ENCODE data around the gene MGAT4D.

DNA sequence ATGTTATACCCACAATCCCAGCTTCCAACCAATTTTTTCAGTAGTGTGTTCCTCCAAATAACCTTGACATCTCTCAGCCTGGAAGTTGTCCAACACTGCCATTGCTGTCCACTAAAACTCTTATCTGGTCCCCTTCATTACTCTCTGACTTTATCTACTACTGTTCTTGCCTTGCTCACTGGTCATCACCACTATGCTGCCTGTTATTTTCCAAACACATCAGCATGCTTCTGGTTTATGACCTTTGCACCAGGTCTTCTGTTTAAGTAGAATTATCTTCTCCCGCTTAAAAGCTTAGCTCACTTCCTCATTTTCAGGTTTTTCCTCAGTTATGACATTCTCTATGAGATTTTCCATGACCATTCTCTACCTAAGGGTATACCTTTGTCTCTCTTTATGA is 31.3 kb upstream of the MGAT4D start:
- TF ChIP-seq TAF1 (IDR thresholded peaks at IDR 0.05; ENCODE audit: borderline replicate concordance, insufficient read depth, low read length) (no peak), POLR2AphosphoS5 (IDR thresholded peaks at IDR 0.05; ENCODE audit: low read depth, low read length) (no peak)
- TF ChIP-seq, protein P1, sequence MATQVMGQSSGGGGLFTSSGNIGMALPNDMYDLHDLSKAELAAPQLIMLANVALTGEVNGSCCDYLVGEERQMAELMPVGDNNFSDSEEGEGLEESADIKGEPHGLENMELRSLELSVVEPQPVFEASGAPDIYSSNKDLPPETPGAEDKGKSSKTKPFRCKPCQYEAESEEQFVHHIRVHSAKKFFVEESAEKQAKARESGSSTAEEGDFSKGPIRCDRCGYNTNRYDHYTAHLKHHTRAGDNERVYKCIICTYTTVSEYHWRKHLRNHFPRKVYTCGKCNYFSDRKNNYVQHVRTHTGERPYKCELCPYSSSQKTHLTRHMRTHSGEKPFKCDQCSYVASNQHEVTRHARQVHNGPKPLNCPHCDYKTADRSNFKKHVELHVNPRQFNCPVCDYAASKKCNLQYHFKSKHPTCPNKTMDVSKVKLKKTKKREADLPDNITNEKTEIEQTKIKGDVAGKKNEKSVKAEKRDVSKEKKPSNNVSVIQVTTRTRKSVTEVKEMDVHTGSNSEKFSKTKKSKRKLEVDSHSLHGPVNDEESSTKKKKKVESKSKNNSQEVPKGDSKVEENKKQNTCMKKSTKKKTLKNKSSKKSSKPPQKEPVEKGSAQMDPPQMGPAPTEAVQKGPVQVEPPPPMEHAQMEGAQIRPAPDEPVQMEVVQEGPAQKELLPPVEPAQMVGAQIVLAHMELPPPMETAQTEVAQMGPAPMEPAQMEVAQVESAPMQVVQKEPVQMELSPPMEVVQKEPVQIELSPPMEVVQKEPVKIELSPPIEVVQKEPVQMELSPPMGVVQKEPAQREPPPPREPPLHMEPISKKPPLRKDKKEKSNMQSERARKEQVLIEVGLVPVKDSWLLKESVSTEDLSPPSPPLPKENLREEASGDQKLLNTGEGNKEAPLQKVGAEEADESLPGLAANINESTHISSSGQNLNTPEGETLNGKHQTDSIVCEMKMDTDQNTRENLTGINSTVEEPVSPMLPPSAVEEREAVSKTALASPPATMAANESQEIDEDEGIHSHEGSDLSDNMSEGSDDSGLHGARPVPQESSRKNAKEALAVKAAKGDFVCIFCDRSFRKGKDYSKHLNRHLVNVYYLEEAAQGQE (IDR thresholded peaks at IDR 0.05; ENCODE audit: insufficient read depth in 1 of 2, low read depth in 2 of 2, low read length in 2 of 2) = no peak
